K562 (cell line): ENCODE data around the gene TTBK2. TPM values are rescaled to one million over a fixed set of nuclear protein-coding genes. Genes with fewer than 3 reads are reported as not detected.

Experiments used
- ARID4B ChIP-seq: sonication (generic); formaldehyde crosslinking; IDR thresholded peaks from 2 replicates; pipeline ENCODE4 v1.8.0; 2022; ENCODE audit warnings: mild to moderate bottlenecking, missing genetic modification reagents
- MGA ChIP-seq: fragments of 450-650 bp; IDR thresholded peaks from 2 replicates; pipeline ENCODE4 v1.6.1; 2016; ENCODE audit warnings: mild to moderate bottlenecking, moderate library complexity
- polyA plus RNA-seq, 8 experiments: library from polyadenylated mRNA; depleted of rRNA in 4 of 8; stranded (reverse) in 5 of 8; unstranded in 3 of 8; fragments of >200 nt; fragmentation: Nextera tagmentation in 2 of 8; fragmentation: Illumina TruSeq in 1 of 8; extraction: Ambion mirVana in 2 of 8; extraction: Trizol in 1 of 8; gene quantifications; 2 replicates each; pipeline versions ENCODE4 v1.2.1 to v1.2.3, GENCODE V29; 2011 to 2014; ENCODE audit warnings: inconsistent platforms in 1 of 8, missing spikeins in 1 of 8
- total RNA-seq, 7 experiments: library from RNA; depleted of rRNA in 6 of 7; stranded (reverse); fragments of >200 nt in 6 of 7; fragmentation: Illumina TruSeq in 2 of 7; extraction: Trizol in 2 of 7; gene quantifications; 2 replicates each; pipeline versions ENCODE4 v1.2.1 to v1.2.3, GENCODE V29; 2011 to 2021; ENCODE audit warnings: low replicate concordance in 1 of 7

Gene TTBK2
- total and polyA plus RNA-seq, 9 of the 15 experiments (the other 6 are each of a cell fraction or from before 2014, with no cell fraction given), result 0.89 to 8.0 (median 4.8) TPM

GRCh38 chr15:42931702-42932486 is 11.3 kb upstream of the TTBK2 start (continued):
- peak; percentile 46; the same call in 1 of the 2 replicates for TF ChIP-seq MGA
- no peak for TF ChIP-seq ARID4B (CRISPR knock-in tag)
